GM23338 (cell line): ENCODE measurements around the gene CACNB1. TPM values are rescaled to one million over a fixed set of nuclear protein-coding genes. Genes with fewer than 3 reads are reported as not detected.

Source experiments
- ATAC-seq: fragments of 200-7000 bp; cut with Tn5 transposase; 3 replicates; pipeline ENCODE4 v1.9.1; 2020
- DNase-seq: peaks from one replicate; pipeline ENCODE4 v3.0.0-alpha.2; 2015; ENCODE audit warnings: low spot score
- H2AFZ ChIP-seq: fragments of 200-600 bp; sonication (generic); 2 replicates; pipeline ENCODE4 v1.8.0; 2016; ENCODE audit warnings: antibody characterized with exemption, mild to moderate bottlenecking, moderate library complexity
- H3F3A ChIP-seq: fragments of 200-600 bp; sonication (generic); replicated peaks from 2 replicates; pipeline ENCODE4 v1.8.0; 2017; ENCODE audit warnings: antibody characterized with exemption, mixed run types, low read depth
- H3K27ac ChIP-seq: fragments of 200-600 bp; sonication (generic); 2 replicates; pipeline ENCODE4 v1.6.1; 2016; ENCODE audit warnings: low read depth
- H3K27me3 ChIP-seq: fragments of 200-600 bp; sonication (generic); 2 replicates; pipeline ENCODE4 v1.8.0; 2016; ENCODE audit warnings: mild to moderate bottlenecking, mixed run types, moderate library complexity; ENCODE audit not compliant: insufficient read depth
- H3K36me3 ChIP-seq: fragments of 200-600 bp; sonication (generic); 2 replicates; pipeline ENCODE4 v1.8.0; 2016; ENCODE audit warnings: mild to moderate bottlenecking; ENCODE audit not compliant: insufficient read depth
- H3K4me1 ChIP-seq: fragments of 200-600 bp; sonication (generic); 2 replicates; pipeline ENCODE4 v1.8.0; 2016; ENCODE audit warnings: mild to moderate bottlenecking, moderate library complexity; ENCODE audit not compliant: insufficient read depth
- H3K4me2 ChIP-seq: fragments of 200-600 bp; sonication (generic); 2 replicates; pipeline ENCODE4 v1.7.1; 2017; ENCODE audit warnings: mixed run types
- H3K4me3 ChIP-seq: fragments of 200-600 bp; sonication (generic); 2 replicates; pipeline ENCODE4 v1.6.1; 2016; ENCODE audit warnings: mixed run types
- H3K79me2 ChIP-seq: fragments of 200-600 bp; sonication (generic); replicated peaks from 2 replicates; pipeline ENCODE4 v1.8.0; 2017; ENCODE audit warnings: mild to moderate bottlenecking; ENCODE audit not compliant: insufficient read depth
- H3K9me2 ChIP-seq: fragments of 200-600 bp; sonication (generic); 2 replicates; pipeline ENCODE4 v1.8.0; 2017; ENCODE audit not compliant: insufficient read depth
- H4K20me1 ChIP-seq: fragments of 200-600 bp; sonication (generic); replicated peaks from 2 replicates; pipeline ENCODE4 v1.8.0; 2017; ENCODE audit warnings: mild to moderate bottlenecking; ENCODE audit not compliant: insufficient read depth
- H3K27ac Mint-ChIP-seq: 2 replicates; pipeline ENCODE4 v1.8.0; 2020; ENCODE audit warnings: inconsistent platforms, mild to moderate bottlenecking, moderate library complexity, mixed read lengths
- H3K27me3 Mint-ChIP-seq: 3 replicates; pipeline ENCODE4 v1.8.0; 2022; ENCODE audit warnings: low read depth, mild to moderate bottlenecking, moderate library complexity, mixed read lengths, inconsistent platforms; ENCODE audit not compliant: insufficient read depth, poor library complexity
- H3K36me3 Mint-ChIP-seq: 3 replicates; pipeline ENCODE4 v1.8.0; 2021; ENCODE audit warnings: low read depth, mild to moderate bottlenecking, inconsistent platforms, moderate library complexity, mixed read lengths
- H3K4me1 Mint-ChIP-seq: 3 replicates; pipeline ENCODE4 v1.8.0; 2020; ENCODE audit warnings: mild to moderate bottlenecking, inconsistent platforms, mixed read lengths
- H3K4me3 Mint-ChIP-seq: 3 replicates; pipeline ENCODE4 v1.8.0; 2021; ENCODE audit warnings: moderate library complexity, mild to moderate bottlenecking, inconsistent platforms, mixed read lengths
- H3K9me3 Mint-ChIP-seq: 3 replicates; pipeline ENCODE4 v1.8.0; 2020; ENCODE audit warnings: moderate library complexity, mild to moderate bottlenecking, inconsistent platforms, mixed read lengths
- CREB1 ChIP-seq: fragments of 250-450 bp; sonication (Bioruptor Pico); IDR thresholded peaks from 2 replicates; pipeline ENCODE4 v1.5.0; 2020; ENCODE audit warnings: low read depth, mild to moderate bottlenecking, moderate library complexity
- EZH2 ChIP-seq: fragments of 200-600 bp; sonication (generic); IDR thresholded peaks from one replicate; pipeline ENCODE4 v1.8.0; 2017; ENCODE audit warnings: antibody characterized with exemption, mild to moderate bottlenecking, low read depth; ENCODE audit not compliant: unreplicated experiment
- EZH2phosphoT487 ChIP-seq: fragments of 200-600 bp; sonication (generic); IDR thresholded peaks from one replicate; pipeline ENCODE4 v1.8.1; 2018; ENCODE audit warnings: antibody characterized with exemption; ENCODE audit not compliant: unreplicated experiment
- JUNB ChIP-seq: IDR thresholded peaks from one replicate; pipeline ENCODE4 v1.6.1; 2016; ENCODE audit warnings: antibody characterized with exemption; ENCODE audit not compliant: unreplicated experiment
- POLR2AphosphoS5 ChIP-seq: IDR thresholded peaks from 2 replicates; pipeline ENCODE4 v1.6.1; 2016; ENCODE audit warnings: antibody characterized with exemption, low read depth
- STAT1 ChIP-seq: IDR thresholded peaks from one replicate; pipeline ENCODE4 v1.6.1; 2016; ENCODE audit warnings: antibody characterized with exemption; ENCODE audit not compliant: unreplicated experiment
- ZNF114 ChIP-seq: fragments of 250-450 bp; sonication (Bioruptor Pico); IDR thresholded peaks from 2 replicates; pipeline ENCODE4 v1.5.0; 2020; ENCODE audit warnings: mild to moderate bottlenecking, moderate library complexity
- ZNF331 ChIP-seq: fragments of 250-450 bp; sonication (Bioruptor Pico); IDR thresholded peaks from 2 replicates; pipeline ENCODE4 v1.5.0; 2020; ENCODE audit warnings: low read depth, mild to moderate bottlenecking, moderate library complexity
- ZNF462 ChIP-seq: fragments of 250-450 bp; sonication (Bioruptor Pico); IDR thresholded peaks from 2 replicates; pipeline ENCODE4 v1.5.0; 2020; ENCODE audit warnings: mild to moderate bottlenecking, moderate library complexity
- polyA plus RNA-seq: library from polyadenylated mRNA; unstranded; fragments of >200 nt; fragmentation: Nextera tagmentation; extraction: Ambion mirVana; gene quantifications from 2 replicates; pipeline ENCODE4 v1.2.1, GENCODE V29; 2016
- total RNA-seq: library from RNA; depleted of rRNA; stranded (reverse); fragments of >200 nt; shearing (Covaris generic); gene quantifications from 2 replicates; pipeline ENCODE4 v1.2.3, GENCODE V29; 2014
- TF ChIP-seq, protein P1 (sequence below): IDR thresholded peaks from 2 replicates; pipeline ENCODE4 v1.6.1; 2016; ENCODE audit warnings: antibody characterized with exemption
- TF ChIP-seq, protein P2 (sequence below): IDR thresholded peaks from one replicate; pipeline ENCODE4 v1.6.1; 2018; ENCODE audit warnings: antibody characterized with exemption; ENCODE audit not compliant: unreplicated experiment

CACNB1 gene
- total and polyA plus RNA-seq, 2 experiments from 2014 or later = 8.4 to 13.1 TPM

DNA sequence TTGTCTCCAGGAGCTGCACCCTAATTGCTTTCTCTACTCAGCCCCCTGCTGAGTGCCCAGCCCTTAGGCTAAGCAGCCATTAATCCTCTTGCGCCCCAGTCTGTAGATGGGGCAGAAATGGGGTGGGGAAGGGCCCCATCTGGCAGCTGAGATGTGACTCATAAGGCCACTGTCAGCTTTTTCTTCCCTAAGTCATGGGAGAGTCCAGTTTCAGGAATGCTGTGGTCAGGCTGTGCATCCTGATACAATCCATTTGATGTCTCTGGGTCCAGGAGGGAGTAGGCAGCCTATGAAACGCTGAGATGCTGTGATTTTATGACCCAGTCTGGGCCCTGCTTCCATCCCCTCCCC is 58.3 kb downstream of the CACNB1 start:
- Mint-ChIP-seq H3K27me3 (peaks cover 7% of the 10 kb centered on the region), H3K9me3 (no peaks in the 10 kb centered on the region), H3K36me3 (no peaks in the 10 kb centered on the region), H3K4me1 (no peaks in the 10 kb centered on the region; the same call in 2 of the 3 replicates), H3K27ac (no peak overlapping the region), H3K4me3 (no peak overlapping the region)
- Histone ChIP-seq H3K79me2 (no peaks in the 10 kb centered on the region), H3K4me2 (no peak overlapping the region), H2AFZ (no peak overlapping the region), H3F3A (no peaks in the 10 kb centered on the region), H4K20me1 (no peaks in the 10 kb centered on the region), H3K36me3 (no peaks in the 10 kb centered on the region), H3K4me1 (no peaks in the 10 kb centered on the region), H3K27me3 (no peaks in the 10 kb centered on the region), H3K27ac (no peak overlapping the region), H3K9me2 (no peaks in the 10 kb centered on the region), H3K4me3 (no peak overlapping the region)
- DNase-seq (no peak), ATAC-seq (no peak)
- TF ChIP-seq JUNB (no peak), STAT1 (no peak)
- TF ChIP-seq, protein P1, sequence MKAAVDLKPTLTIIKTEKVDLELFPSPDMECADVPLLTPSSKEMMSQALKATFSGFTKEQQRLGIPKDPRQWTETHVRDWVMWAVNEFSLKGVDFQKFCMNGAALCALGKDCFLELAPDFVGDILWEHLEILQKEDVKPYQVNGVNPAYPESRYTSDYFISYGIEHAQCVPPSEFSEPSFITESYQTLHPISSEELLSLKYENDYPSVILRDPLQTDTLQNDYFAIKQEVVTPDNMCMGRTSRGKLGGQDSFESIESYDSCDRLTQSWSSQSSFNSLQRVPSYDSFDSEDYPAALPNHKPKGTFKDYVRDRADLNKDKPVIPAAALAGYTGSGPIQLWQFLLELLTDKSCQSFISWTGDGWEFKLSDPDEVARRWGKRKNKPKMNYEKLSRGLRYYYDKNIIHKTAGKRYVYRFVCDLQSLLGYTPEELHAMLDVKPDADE = no peak

GRCh38 chr17:39138431-39139160 is 58.9 kb downstream of the CACNB1 start:
- no peaks in the 10 kb centered on the region; the same call in 2 of the 3 replicates for H3K4me1 Mint-ChIP-seq
- no peak overlapping the region for H3K4me2 ChIP-seq
- no peaks in the 10 kb centered on the region for H4K20me1 ChIP-seq
- peaks cover 6% of the 10 kb centered on the region for H3K27me3 Mint-ChIP-seq
- TF ChIP-seq EZH2phosphoT487 = no peak
- no peak for TF ChIP-seq ZNF331 (CRISPR knock-in tag)
- no peak for TF ChIP-seq STAT1
- TF ChIP-seq ZNF114 = no peak
- TF ChIP-seq, protein P2, sequence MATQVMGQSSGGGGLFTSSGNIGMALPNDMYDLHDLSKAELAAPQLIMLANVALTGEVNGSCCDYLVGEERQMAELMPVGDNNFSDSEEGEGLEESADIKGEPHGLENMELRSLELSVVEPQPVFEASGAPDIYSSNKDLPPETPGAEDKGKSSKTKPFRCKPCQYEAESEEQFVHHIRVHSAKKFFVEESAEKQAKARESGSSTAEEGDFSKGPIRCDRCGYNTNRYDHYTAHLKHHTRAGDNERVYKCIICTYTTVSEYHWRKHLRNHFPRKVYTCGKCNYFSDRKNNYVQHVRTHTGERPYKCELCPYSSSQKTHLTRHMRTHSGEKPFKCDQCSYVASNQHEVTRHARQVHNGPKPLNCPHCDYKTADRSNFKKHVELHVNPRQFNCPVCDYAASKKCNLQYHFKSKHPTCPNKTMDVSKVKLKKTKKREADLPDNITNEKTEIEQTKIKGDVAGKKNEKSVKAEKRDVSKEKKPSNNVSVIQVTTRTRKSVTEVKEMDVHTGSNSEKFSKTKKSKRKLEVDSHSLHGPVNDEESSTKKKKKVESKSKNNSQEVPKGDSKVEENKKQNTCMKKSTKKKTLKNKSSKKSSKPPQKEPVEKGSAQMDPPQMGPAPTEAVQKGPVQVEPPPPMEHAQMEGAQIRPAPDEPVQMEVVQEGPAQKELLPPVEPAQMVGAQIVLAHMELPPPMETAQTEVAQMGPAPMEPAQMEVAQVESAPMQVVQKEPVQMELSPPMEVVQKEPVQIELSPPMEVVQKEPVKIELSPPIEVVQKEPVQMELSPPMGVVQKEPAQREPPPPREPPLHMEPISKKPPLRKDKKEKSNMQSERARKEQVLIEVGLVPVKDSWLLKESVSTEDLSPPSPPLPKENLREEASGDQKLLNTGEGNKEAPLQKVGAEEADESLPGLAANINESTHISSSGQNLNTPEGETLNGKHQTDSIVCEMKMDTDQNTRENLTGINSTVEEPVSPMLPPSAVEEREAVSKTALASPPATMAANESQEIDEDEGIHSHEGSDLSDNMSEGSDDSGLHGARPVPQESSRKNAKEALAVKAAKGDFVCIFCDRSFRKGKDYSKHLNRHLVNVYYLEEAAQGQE = no peak
- TF ChIP-seq EZH2 = no peak
- TF ChIP-seq CREB1 (CRISPR knock-in tag) = no peak
- no peak for TF ChIP-seq JUNB
- no peak for TF ChIP-seq ZNF462
- TF ChIP-seq POLR2AphosphoS5 = no peak
- H2AFZ ChIP-seq = no peak overlapping the region; the same call in 1 of the 2 replicates
- no peaks in the 10 kb centered on the region for H3K79me2 ChIP-seq
- ATAC-seq (no peak), DNase-seq (no peak)
- H3K9me3 Mint-ChIP-seq = no peaks in the 10 kb centered on the region
- no peak overlapping the region for H3K4me3 ChIP-seq
- no peaks in the 10 kb centered on the region for H3K9me2 ChIP-seq
- no peaks in the 10 kb centered on the region for H3K4me1 ChIP-seq
- H3K27ac Mint-ChIP-seq = no peak overlapping the region
- H3K27me3 ChIP-seq = no peaks in the 10 kb centered on the region
- H3K36me3 Mint-ChIP-seq = no peaks in the 10 kb centered on the region
- H3K27ac ChIP-seq = no peak overlapping the region
- no peaks in the 10 kb centered on the region for H3F3A ChIP-seq
- no peaks in the 10 kb centered on the region for H3K36me3 ChIP-seq
- H3K4me3 Mint-ChIP-seq = no peak overlapping the region
